Uterus (tissue), 4 donors: Measurements from ENCODE around the gene LRRC8B. TPM values are rescaled to one million over a fixed set of nuclear protein-coding genes. Genes with fewer than 3 reads are reported as not detected.
A peak's percentile ranks its signal among the peaks of the same experiment; 100 is the strongest.

Experiments used
- DNase-seq, 2 donors: peaks; one replicate each; pipeline ENCODE4 v3.0.0-alpha.2; 2019 to 2020
- H3K27ac ChIP-seq, 2 donors: fragments of 200-600 bp; sonication (generic); 1 replicate in 1 of 2; 2 replicates in 1 of 2; pipeline ENCODE4 v1.5.1; 2016 to 2018
- H3K27me3 ChIP-seq, 2 donors: fragments of 200-600 bp; sonication (generic); one replicate each; pipeline ENCODE4 v1.5.1; 2018 to 2019; ENCODE audit warnings: control low read depth in 1 of 2
- H3K36me3 ChIP-seq, 2 donors: fragments of 200-600 bp; sonication (generic); one replicate each; pipeline ENCODE4 v1.5.1; 2019; ENCODE audit warnings: control low read depth in 1 of 2
- H3K4me1 ChIP-seq, 2 donors: fragments of 200-600 bp; sonication (generic); one replicate each; pipeline ENCODE4 v1.5.1; 2018 to 2019; ENCODE audit warnings: control low read depth in 1 of 2
- H3K4me3 ChIP-seq, 2 donors: fragments of 200-600 bp; sonication (generic); 1 replicate in 1 of 2; 2 replicates in 1 of 2; pipeline ENCODE4 v1.5.1; 2018 to 2019; ENCODE audit warnings: mild to moderate bottlenecking in 1 of 2
- H3K9me3 ChIP-seq, 2 donors: fragments of 200-600 bp; sonication (generic); one replicate each; pipeline ENCODE4 v1.5.1; 2019; ENCODE audit warnings: control low read depth in 1 of 2
- CTCF ChIP-seq, 4 experiments: fragments of 200-600 bp in 2 of 4; fragments of 450-650 bp in 2 of 4; sonication (generic) in 2 of 4; IDR thresholded peaks; one replicate each; pipeline ENCODE4 v1.5.1; 2016 to 2019; ENCODE audit warnings: antibody characterized with exemption in 4 of 4, mild to moderate bottlenecking in 2 of 4, moderate library complexity in 1 of 4
- POLR2A ChIP-seq, 2 donors: fragments of 450-650 bp; IDR thresholded peaks; one replicate each; pipeline ENCODE4 v1.6.1; 2016; ENCODE audit warnings: antibody characterized with exemption in 2 of 2, mild to moderate bottlenecking in 1 of 2, moderate library complexity in 1 of 2
- intact Hi-C: fragments of 100-400 bp; cut with DNase I; formaldehyde crosslinking; loops from one replicate; pipeline ENCODE4 v1.15.1; 2023; ENCODE audit warnings: low total_unique reads
- total RNA-seq, 4 donors: library from RNA; depleted of rRNA in 3 of 4; stranded (reverse); fragments of >200 nt in 3 of 4; gene quantifications; one replicate each; pipeline versions ENCODE4 v1.1.0 to v1.2.4, GENCODE V29; 2014 to 2023
- donor health status: DM: yes; HTN: yes; CAD: no.

The LRRC8B gene
- total RNA-seq, 4 donors from 2014 or later: 1.0 to 9.8 (median 7.6) TPM

DNA sequence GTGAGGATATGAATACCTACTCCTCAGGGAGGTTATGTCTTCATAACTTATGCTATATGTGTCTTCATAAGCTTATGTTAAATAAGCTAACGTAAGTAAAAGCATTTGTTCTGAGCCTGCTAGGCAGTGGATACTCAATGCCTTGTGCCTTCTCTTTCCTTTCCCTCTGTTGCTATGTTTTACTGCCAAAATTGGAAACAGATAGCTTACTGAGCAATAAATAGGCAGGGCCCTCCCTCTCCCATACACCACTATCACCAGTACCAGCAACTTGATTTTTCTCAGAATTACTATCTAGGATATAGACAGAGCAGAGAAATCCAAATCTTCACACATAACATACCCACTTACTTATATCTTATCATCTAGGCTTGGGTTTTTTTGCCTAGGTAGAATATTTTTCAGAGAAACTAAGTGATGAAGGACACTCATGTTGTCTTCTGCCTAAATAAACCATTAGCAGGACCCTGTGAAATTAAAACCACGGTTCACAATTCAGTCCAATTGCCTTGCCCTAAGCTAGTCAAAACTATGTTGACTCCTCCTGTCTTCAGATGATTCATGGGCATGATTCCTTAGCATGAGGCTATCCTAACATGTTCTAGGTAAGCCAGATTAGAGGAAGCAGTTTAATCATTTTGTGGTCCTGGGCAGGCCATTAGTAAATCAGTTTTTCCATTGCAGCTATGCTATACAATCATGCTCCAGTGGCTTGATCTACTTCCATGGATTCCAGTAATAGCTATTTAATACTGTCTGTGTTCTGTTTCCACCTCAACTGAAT lies 92.4 kb downstream of the LRRC8B start:
- intact Hi-C loops: no loop called here
- H3K27ac ChIP-seq: no peak overlapping the region
- TF ChIP-seq CTCF (IDR thresholded peaks at IDR 0.05): no peak
- no peak overlapping the region for H3K4me3 ChIP-seq
- no peak for DNase-seq
- H3K27me3 ChIP-seq: no peaks in the 10 kb centered on the region
- no peaks in the 10 kb centered on the region for H3K4me1 ChIP-seq
- H3K36me3 ChIP-seq: no peaks in the 10 kb centered on the region
- H3K9me3 ChIP-seq: no peaks in the 10 kb centered on the region

GRCh38 chr1:89620664-89621063 lies 96.0 kb downstream of the LRRC8B start:
- no peaks in the 10 kb centered on the region for H3K9me3 ChIP-seq
- no peaks in the 10 kb centered on the region for H3K4me1 ChIP-seq
- TF ChIP-seq POLR2A (IDR thresholded peaks at IDR 0.05) (no peak), CTCF (IDR thresholded peaks at IDR 0.05) (no peak)
- H3K27me3 ChIP-seq: no peaks in the 10 kb centered on the region
- no peak overlapping the region for H3K4me3 ChIP-seq
- no peak for DNase-seq
- no peak overlapping the region for H3K27ac ChIP-seq
- H3K36me3 ChIP-seq: no peaks in the 10 kb centered on the region
- intact Hi-C loops: no loop called here

GRCh38 chr1:89622895-89623294 lies 98.3 kb downstream of the LRRC8B start:
- intact Hi-C loops: no loop called here
- Histone ChIP-seq H3K36me3 (no peaks in the 10 kb centered on the region), H3K27ac (no peak overlapping the region), H3K27me3 (no peaks in the 10 kb centered on the region), H3K4me3 (no peak overlapping the region), H3K9me3 (no peaks in the 10 kb centered on the region), H3K4me1 (no peaks in the 10 kb centered on the region)
- no peak for DNase-seq
- TF ChIP-seq POLR2A (IDR thresholded peaks at IDR 0.05) (no peak), CTCF (IDR thresholded peaks at IDR 0.05) (peak in 1 of 4 experiments; percentile 6)

- no peak overlapping the region for H3K4me3 ChIP-seq
- H3K36me3 ChIP-seq: no peaks in the 10 kb centered on the region
- TF ChIP-seq POLR2A (IDR thresholded peaks at IDR 0.05) (no peak), CTCF (IDR thresholded peaks at IDR 0.05) (no peak)
- peak overlapping the region; percentile 10 to 22 for H3K27ac ChIP-seq
- no peaks in the 10 kb centered on the region for H3K4me1 ChIP-seq
- no peak for DNase-seq
- intact Hi-C loops: no loop called here
- H3K9me3 ChIP-seq: no peaks in the 10 kb centered on the region
- H3K27me3 ChIP-seq: no peaks in the 10 kb centered on the region
Observed at GRCh38 chr1:89624314-89624713, 99.7 kb downstream of the LRRC8B start.

DNA sequence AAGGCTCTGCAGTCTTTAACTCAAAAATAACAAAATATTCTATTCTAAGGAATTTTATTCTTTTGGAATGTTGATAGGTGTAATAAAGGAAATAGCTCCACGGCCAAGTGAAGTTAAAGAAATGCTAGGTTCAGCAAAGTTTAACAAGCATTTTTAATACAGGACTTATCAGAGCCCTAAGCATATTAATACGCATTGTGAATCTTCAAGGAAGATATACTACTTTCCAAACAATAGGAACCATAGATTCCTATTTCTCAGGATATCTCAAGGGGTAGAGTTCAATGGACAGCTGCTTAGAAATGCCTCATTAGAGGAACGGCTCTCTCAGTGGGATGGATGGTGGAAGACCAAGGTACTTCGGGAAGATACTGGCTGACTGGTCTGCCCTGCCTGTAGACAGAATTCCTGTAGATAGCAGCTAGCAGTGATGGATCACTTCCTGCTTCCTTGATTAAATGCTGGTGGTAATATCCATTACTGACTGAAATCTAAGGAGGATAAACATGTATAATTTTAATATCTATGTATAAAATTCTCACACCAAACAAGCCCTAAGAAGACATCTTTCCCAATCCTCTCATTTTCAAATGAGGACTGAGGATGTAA lies 100.2 kb downstream of the LRRC8B start:
- TF ChIP-seq CTCF (IDR thresholded peaks at IDR 0.05) (no peak), POLR2A (IDR thresholded peaks at IDR 0.05) (no peak)
- H3K4me3 ChIP-seq: no peak overlapping the region
- no peaks in the 10 kb centered on the region for H3K9me3 ChIP-seq
- intact Hi-C loops: no loop called here
- no peak overlapping the region for H3K27ac ChIP-seq
- no peaks in the 10 kb centered on the region for H3K36me3 ChIP-seq
- H3K27me3 ChIP-seq: no peaks in the 10 kb centered on the region
- no peak for DNase-seq
- no peaks in the 10 kb centered on the region for H3K4me1 ChIP-seq
